IMR-90 (cell line): Measurements from ENCODE around the gene MFRP. TPM values are rescaled to one million over a fixed set of nuclear protein-coding genes. Genes with fewer than 3 reads are reported as not detected.

Experiments used
- ATAC-seq: fragments of 200-7000 bp; cut with Tn5 transposase; 2 replicates; pipeline ENCODE4 v1.9.1; 2020; ENCODE audit warnings: low read depth, mild to moderate bottlenecking, moderate library complexity
- BruUV-seq: library from RNA; stranded (reverse); fragments of 400-500 nt; replicated peaks from 2 replicates; lab custom pipeline; 2021; lab: Mats Ljungman, UMichigan
- CTCF ChIA-PET: fragments of 300-600 bp; formaldehyde crosslinking; extraction: SDS; loops from one replicate; lab custom pipeline; 2021; ENCODE audit warnings: antibody characterized with exemption; lab: Yijun Ruan, JAX
- POLR2A ChIA-PET: fragments of 300-600 bp; sonication (Branson Sonifier 250); formaldehyde crosslinking; loops from one replicate; lab custom pipeline; 2022; ENCODE audit warnings: antibody characterized with exemption; ENCODE audit not compliant: unreplicated experiment; lab: Charles Lee
- DNase-seq: peaks from one replicate; pipeline ENCODE4 v3.0.0; 2013
- H2AFZ ChIP-seq: replicated peaks from 2 replicates; pipeline ENCODE3; 2013; ENCODE audit warnings: low read length, mild to moderate bottlenecking; ENCODE audit not compliant: poor library complexity
- H2AK5ac ChIP-seq: 2 replicates; pipeline ENCODE4 v1.6.1; 2013; ENCODE audit warnings: low read depth, low read length, inconsistent platforms
- H2AK9ac ChIP-seq: replicated peaks from 2 replicates; pipeline ENCODE3; 2013; ENCODE audit warnings: mild to moderate bottlenecking, low read depth, low read length, moderate library complexity; ENCODE audit not compliant: poor library complexity
- H2BK120ac ChIP-seq: 2 replicates; pipeline ENCODE4 v1.6.1; 2013; ENCODE audit warnings: low read depth, low read length, inconsistent platforms
- H2BK15ac ChIP-seq: 3 replicates; pipeline ENCODE4 v1.6.1; 2013; ENCODE audit warnings: low read depth, low read length, inconsistent platforms
- H2BK20ac ChIP-seq: 2 replicates; pipeline ENCODE4 v1.6.1; 2013; ENCODE audit warnings: low read depth, mild to moderate bottlenecking, inconsistent platforms, low read length, moderate library complexity
- H2BK5ac ChIP-seq: 2 replicates; pipeline ENCODE4 v1.6.1; 2013; ENCODE audit warnings: mild to moderate bottlenecking, low read depth, low read length, inconsistent platforms; ENCODE audit not compliant: poor library complexity, severe bottlenecking
- H3K14ac ChIP-seq: replicated peaks from 2 replicates; pipeline ENCODE4 v1.6.1; 2013; ENCODE audit warnings: low read depth, low read length, inconsistent platforms
- H3K18ac ChIP-seq: 2 replicates; pipeline ENCODE4 v1.6.1; 2013; ENCODE audit warnings: low read depth, low read length, control low read depth
- H3K23ac ChIP-seq: 2 replicates; pipeline ENCODE4 v1.6.1; 2013; ENCODE audit warnings: low read depth, low read length, inconsistent platforms
- H3K27ac ChIP-seq: 2 replicates; pipeline ENCODE4 v1.5.1; 2013; ENCODE audit warnings: mild to moderate bottlenecking, control low read depth, low read length; ENCODE audit not compliant: insufficient read depth
- H3K27me3 ChIP-seq: 2 replicates; pipeline ENCODE4 v1.6.1; 2013; ENCODE audit warnings: low read length; ENCODE audit not compliant: control insufficient read depth, insufficient read depth
- H3K36me3 ChIP-seq: 2 replicates; pipeline ENCODE4 v1.6.1; 2013; ENCODE audit warnings: low read length, mixed read lengths; ENCODE audit not compliant: control insufficient read depth, insufficient read depth
- H3K4ac ChIP-seq: 2 replicates; pipeline ENCODE4 v1.6.1; 2013; ENCODE audit warnings: low read depth, low read length, inconsistent platforms
- H3K4me1 ChIP-seq: 2 replicates; pipeline ENCODE4 v1.6.1; 2013; ENCODE audit warnings: low read length, mixed read lengths; ENCODE audit not compliant: control insufficient read depth, insufficient read depth
- H3K4me2 ChIP-seq: 2 replicates; pipeline ENCODE4 v1.6.1; 2013; ENCODE audit warnings: low read depth, mild to moderate bottlenecking, control low read depth, low read length, moderate library complexity
- H3K4me3 ChIP-seq: 2 replicates; pipeline ENCODE4 v1.5.1; 2013; ENCODE audit warnings: low read depth, mild to moderate bottlenecking, control low read depth, low read length, moderate library complexity; ENCODE audit not compliant: insufficient read depth
- H3K56ac ChIP-seq: 2 replicates; pipeline ENCODE4 v1.6.1; 2013; ENCODE audit warnings: low read length, inconsistent platforms; ENCODE audit not compliant: insufficient read depth; ENCODE audit errors: extremely low read depth
- H3K79me1 ChIP-seq, 2 experiments: 2 replicates each; pipeline ENCODE4 v1.6.1; 2013; ENCODE audit warnings: low read length in 2 of 2, inconsistent platforms in 1 of 2, low read depth in 1 of 2
- H3K9ac ChIP-seq: 2 replicates; pipeline ENCODE4 v1.6.1; 2013; ENCODE audit warnings: low read depth, low read length, control low read depth
- H3K9me1 ChIP-seq: 2 replicates; pipeline ENCODE4 v1.6.1; 2013; ENCODE audit warnings: low read length, inconsistent platforms; ENCODE audit not compliant: insufficient read depth
- H3K9me3 ChIP-seq: 2 replicates; pipeline ENCODE4 v1.6.1; 2013; ENCODE audit warnings: low read length; ENCODE audit not compliant: control insufficient read depth, insufficient read depth
- H4K20me1 ChIP-seq: 2 replicates; pipeline ENCODE4 v1.6.1; 2013; ENCODE audit warnings: low read length, inconsistent platforms; ENCODE audit not compliant: insufficient read depth
- H4K5ac ChIP-seq: 2 replicates; pipeline ENCODE4 v1.6.1; 2013; ENCODE audit warnings: mild to moderate bottlenecking, low read depth, low read length, control low read depth
- H4K8ac ChIP-seq, 2 experiments: 2 replicates each; pipeline ENCODE4 v1.6.1; 2013; ENCODE audit warnings: low read depth in 2 of 2, low read length in 2 of 2, control low read depth in 1 of 2, inconsistent platforms in 1 of 2
- H4K91ac ChIP-seq: 2 replicates; pipeline ENCODE4 v1.6.1; 2013; ENCODE audit warnings: low read depth, low read length, inconsistent platforms; ENCODE audit not compliant: insufficient read depth
- CEBPB ChIP-seq: IDR thresholded peaks from 2 replicates; pipeline ENCODE4 v1.6.1; 2012; ENCODE audit warnings: low read depth, low read length, improper control_type of control experiment
- RFX5 ChIP-seq: IDR thresholded peaks from 2 replicates; pipeline ENCODE4 v1.8.0; 2012; ENCODE audit warnings: low read depth, mild to moderate bottlenecking, low read length, moderate library complexity
- SMC3 ChIP-seq: fragments of 150-350 bp; IDR thresholded peaks from 2 replicates; pipeline ENCODE4 v1.6.1; 2016; ENCODE audit warnings: low read depth, mild to moderate bottlenecking, antibody characterized with exemption, low read length, moderate library complexity
- whole genome bisulfite sequencing, 2 experiments: methylation state at CpG; one replicate each; pipeline versions ENCODE4 v1.1.5 to v1.1.7; 2013; ENCODE audit warnings: missing lambda C conversion rate in 2 of 2; ENCODE audit not compliant: insufficient read length in 1 of 2; ENCODE audit errors: extremely low coverage in 2 of 2; 5-methylcytosine and 5-hydroxymethylcytosine counted together
- dilution Hi-C: fragments of 300-500 bp; cut with HindIII; formaldehyde crosslinking; loops from one replicate; pipeline ENCODE4 v1.14.3; 2018; ENCODE audit warnings: low sequenced_read_pairs; ENCODE audit not compliant: unreplicated experiment
- in situ Hi-C: fragments of 300-500 bp; cut with MboI; formaldehyde crosslinking; loops from 3 replicates; pipeline ENCODE4 v1.14.3; 2019; ENCODE audit warnings: low sequenced_read_pairs, inconsistent platforms, mixed read lengths
- intact Hi-C: fragments of 100-400 bp; cut with micrococcal nuclease; formaldehyde crosslinking; loops from 2 replicates; pipeline ENCODE4 v1.10.0; 2022
- polyA plus RNA-seq, 3 experiments: library from polyadenylated mRNA; depleted of rRNA; stranded (reverse); fragments of >200 nt; gene quantifications; 2 replicates each; pipeline ENCODE4 v1.2.3, GENCODE V29; 2012; ENCODE audit warnings: low replicate concordance in 1 of 3
- total RNA-seq: library from RNA; depleted of rRNA; stranded (reverse); fragments of >200 nt; gene quantifications from 2 replicates; pipeline ENCODE4 v1.2.3, GENCODE V29; 2012

MFRP gene
- total and polyA plus RNA-seq, 2 of the 4 experiments (the other 2 are of a cell fraction), result not detected

GRCh38 chr11:119297938-119298337, 48.6 kb downstream of the MFRP start:
- Histone ChIP-seq H3K14ac (no peak overlapping the region), H3K9me3 (no peaks in the 10 kb centered on the region), H4K5ac (no peak overlapping the region), H3K9ac (no peak overlapping the region), H3K9me1 (peaks cover 2% of the 10 kb centered on the region; the same call in 1 of the 2 replicates), H3K56ac (no peak overlapping the region), H4K91ac (no peak overlapping the region), H3K18ac (no peak overlapping the region), H3K4me1 (no peaks in the 10 kb centered on the region), H2BK15ac (no peak overlapping the region), H2AFZ (no peak overlapping the region), H4K20me1 (no peaks in the 10 kb centered on the region), H2AK9ac (no peak overlapping the region), H3K27me3 (no peaks in the 10 kb centered on the region), H2BK120ac (no peak overlapping the region), H4K8ac (no peak overlapping the region), H3K4me3 (no peak overlapping the region), H2AK5ac (no peak overlapping the region), H3K23ac (peak overlapping the region; percentile 54; the same call in 1 of the 2 replicates), H2BK5ac (peak overlapping the region; percentile 27), H3K4me2 (no peak overlapping the region), H2BK20ac (no peak overlapping the region), H3K79me1 (peaks cover 10 to 45% of the 10 kb centered on the region in 2 experiments), H3K36me3 (peaks cover 28% of the 10 kb centered on the region), H3K4ac (no peak overlapping the region), H3K27ac (no peak overlapping the region)
- no TSS peak for BruUV-seq
- in situ Hi-C loops (no loop called here), intact Hi-C loops (no loop called here), dilution Hi-C loops (no loop called here)
- WGBS, 2 experiments, result 100% methylated on average over 1 of the region's 3 CpGs; no CpG with 5 or more reads in 1 of the 2 experiments
- ChIA-PET POLR2A (interaction anchor here (1.0 kb wide), 1 partner anchor 11 kb away, joined by 3 read pairs; no protein-coding TSS in a partner anchor), CTCF (no interaction called here)
- DNase-seq (no peak), ATAC-seq (no peak)
- TF ChIP-seq SMC3 (no peak), RFX5 (no peak), CEBPB (no peak)
